HG03520 (cell line): Measurements from ENCODE around the gene HOXC11.

Experiments
- ATAC-seq: cut with Tn5 transposase; IDR thresholded peaks from one replicate; pipeline ENCODE4 v1.9.1; 2021; ENCODE audit warnings: mild to moderate bottlenecking, moderate library complexity; ENCODE audit not compliant: unreplicated experiment

HOXC11 gene

GRCh38 chr12:53983568-53983949 is 10.6 kb downstream of the HOXC11 start:
- no peak for ATAC-seq

- ATAC-seq: no peak
Measured at GRCh38 chr12:53983950-53984572, 11.1 kb downstream of the HOXC11 start.

DNA sequence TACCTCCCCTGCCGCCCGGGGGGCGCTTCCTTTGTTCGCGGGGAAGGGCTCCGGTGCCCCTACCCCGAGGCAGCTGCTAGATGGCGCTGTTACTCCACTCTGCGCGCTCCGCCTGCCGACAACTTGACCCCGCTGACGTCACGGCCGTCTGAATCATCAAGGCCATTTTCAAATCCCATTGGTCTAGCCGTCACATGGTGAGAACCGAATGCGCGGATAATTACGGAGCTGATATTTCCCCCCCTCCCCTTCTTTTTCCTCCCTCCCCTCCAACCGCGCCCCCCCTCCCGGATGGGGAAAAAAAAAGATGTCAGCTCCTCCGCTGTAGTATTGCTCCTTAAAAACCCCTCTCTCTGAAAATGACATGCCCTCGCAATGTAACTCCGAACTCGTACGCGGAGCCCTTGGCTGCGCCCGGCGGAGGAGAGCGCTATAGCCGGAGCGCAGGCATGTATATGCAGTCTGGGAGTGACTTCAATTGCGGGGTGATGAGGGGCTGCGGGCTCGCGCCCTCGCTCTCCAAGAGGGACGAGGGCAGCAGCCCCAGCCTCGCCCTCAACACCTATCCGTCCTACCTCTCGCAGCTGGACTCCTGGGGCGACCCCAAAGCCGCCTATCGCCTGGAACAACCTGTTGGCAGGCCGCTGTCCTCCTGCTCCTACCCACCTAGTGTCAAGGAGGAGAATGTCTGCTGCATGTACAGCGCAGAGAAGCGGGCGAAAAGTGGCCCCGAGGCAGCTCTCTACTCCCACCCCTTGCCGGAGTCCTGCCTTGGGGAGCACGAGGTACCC is 12.2 kb downstream of the HOXC11 start, which contains the start of gene HOXC10:
Gene HOXC10, plus strand, starts transcription at position 246 of the 791 bp plus-strand sequence. Its CDS starts 114 bp downstream, at position 360.
- no peak for ATAC-seq

GRCh38 chr12:53985692-53985993 is 12.7 kb downstream of the HOXC11 start:
- no peak for ATAC-seq

DNA sequence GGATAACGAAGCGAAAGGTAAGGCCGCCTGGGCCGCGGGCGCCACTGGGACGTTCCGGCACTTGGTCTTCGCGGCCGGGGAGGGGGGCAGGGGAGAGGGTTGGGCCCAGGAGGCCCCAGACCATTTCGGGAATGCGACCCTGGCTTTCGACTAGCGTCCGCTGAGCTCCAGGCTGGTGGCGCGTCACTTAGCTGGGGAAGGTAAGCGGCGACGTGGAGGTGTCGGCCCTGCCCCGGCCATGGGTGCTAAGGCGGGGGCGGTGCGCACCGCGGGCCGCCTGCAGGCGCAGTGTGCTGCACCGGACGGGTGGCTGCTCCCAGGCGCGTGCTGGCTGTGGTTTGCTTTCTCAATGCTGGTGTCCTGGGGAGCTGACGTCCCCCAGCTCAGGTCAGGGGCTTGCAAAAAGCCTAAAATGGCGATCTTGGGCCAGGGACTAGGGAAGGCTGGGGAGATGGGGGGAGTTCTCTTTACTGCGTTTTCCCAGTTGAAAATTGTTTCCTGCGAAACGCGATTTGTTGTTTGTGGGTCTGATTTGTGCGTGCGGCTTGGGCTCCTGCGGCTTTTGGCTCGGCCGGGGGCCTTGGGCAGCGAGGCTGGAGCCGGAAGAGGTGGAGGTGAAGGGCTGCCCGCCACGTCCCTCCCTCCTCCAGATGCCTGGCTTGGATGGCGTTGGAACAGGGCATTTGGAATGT is 13.2 kb downstream of the HOXC11 start:
- no peak for ATAC-seq

DNA sequence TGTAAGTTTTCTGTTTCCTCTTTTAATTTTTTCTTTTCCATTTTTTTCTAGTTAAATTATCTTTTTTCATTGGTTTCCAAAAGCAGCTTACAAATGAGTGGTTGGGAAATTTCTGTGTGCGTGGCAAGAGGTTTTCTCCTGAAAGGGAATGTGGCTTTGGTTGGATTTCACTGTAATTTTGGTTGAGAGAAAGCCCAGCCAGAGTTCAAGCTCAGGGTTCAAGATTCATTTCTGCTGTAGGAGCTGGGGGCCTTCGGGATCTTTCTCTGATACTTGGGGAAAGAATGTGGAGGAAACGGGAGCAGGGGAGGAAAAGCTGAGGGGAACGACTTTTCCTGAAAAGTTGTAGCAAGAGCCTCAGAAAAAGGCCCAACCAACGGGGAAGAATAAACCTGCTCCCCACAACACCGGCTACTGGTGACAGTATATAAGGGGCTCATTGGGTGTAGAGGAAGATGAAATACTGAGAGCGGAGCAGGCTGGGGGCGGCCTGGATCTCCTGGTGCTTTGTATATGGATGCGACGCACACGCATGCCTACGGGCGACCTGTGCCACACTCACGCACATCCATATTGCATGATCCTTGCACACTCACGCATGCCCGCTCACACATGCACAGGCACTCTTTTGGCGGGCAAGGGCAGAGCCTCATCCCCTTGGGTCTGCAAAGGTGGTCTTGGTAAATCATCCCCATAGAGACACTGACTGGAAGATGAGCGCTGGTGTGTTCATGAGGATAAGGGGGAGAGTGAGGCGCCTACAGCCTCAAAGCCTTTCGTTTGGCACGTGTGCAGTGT is 14.0 kb downstream of the HOXC11 start:
- ATAC-seq: no peak

GRCh38 chr12:53987787-53988230 is 14.9 kb downstream of the HOXC11 start:
- no peak for ATAC-seq

- no peak for ATAC-seq
Measured at GRCh38 chr12:53988541-53989226, 15.8 kb downstream of the HOXC11 start.

DNA sequence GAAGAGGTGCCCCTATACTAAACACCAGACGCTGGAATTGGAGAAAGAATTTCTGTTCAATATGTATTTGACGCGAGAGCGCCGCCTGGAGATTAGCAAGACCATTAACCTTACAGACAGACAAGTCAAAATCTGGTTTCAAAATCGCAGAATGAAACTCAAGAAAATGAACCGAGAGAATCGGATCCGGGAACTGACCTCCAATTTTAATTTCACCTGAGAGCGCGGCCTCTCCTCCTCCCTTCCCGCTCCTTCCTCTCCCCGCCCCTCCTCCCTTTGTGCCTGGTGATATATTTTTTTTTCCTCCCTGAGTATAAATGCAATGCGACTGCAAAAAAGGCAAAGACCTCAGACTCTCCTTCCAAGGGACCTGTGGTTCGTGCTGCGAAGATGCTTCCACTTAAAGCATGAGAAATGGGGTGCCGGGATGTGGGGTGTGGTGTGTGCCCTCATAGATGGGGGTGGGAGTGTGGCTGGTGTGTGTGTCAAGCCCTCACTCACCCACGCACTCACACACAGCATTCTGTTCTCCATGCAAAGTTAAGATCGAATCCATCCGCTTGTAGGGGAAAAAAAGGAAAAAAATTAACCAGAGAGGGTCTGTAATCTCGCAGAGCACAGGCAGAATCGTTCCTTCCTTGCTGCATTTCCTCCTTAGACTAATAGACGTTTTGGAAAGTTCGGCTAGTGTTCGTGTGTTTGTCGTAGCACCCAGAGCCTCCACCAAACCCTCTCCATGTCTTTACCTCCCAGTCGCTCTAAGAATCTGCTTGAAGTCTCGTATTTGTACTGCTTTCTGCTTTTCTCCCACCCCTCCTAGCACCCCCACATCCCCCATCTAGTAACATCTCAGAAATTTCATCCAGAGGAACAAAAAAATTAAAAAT is 16.5 kb downstream of the HOXC11 start:
- no peak for ATAC-seq

DNA sequence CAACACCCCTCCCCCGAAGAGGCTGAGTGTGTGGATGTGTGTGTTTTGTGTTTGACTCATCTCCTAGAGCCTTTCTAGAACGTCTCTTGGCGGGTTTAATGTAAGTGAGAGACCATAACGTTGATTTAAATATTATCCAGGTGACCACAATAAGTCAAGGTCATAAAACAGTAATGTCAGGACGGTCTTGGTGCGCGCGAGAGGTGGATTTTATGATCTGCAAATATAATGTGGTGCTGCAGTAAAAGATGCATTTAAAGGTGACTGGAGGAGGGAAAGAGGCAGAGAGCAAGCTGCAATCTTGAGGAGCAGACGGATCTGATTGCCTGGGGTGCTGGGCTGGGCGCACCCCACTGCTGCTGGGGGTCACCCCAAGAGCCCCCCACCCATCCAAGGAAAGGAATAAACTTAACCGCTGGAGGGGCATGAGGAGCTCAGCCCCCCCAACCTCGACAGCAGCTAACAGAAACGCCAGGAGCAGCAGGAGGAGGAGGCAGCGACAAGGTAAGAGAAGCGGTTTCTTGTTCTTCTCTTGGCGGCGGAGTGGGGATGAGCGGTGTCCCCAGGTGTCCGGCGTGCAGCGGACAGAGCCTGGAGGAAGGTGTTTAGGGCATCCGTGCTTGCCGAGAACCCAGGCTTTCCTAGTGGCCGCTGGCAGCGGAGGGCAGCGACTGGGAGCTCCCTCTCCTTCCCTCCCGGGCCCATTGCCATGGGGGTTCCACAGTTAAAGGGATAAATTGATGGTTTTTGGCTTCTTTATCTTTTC is 17.6 kb downstream of the HOXC11 start:
- no peak for ATAC-seq

- ATAC-seq: no peak
Measured at GRCh38 chr12:53991077-53991460, 18.1 kb downstream of the HOXC11 start.

DNA sequence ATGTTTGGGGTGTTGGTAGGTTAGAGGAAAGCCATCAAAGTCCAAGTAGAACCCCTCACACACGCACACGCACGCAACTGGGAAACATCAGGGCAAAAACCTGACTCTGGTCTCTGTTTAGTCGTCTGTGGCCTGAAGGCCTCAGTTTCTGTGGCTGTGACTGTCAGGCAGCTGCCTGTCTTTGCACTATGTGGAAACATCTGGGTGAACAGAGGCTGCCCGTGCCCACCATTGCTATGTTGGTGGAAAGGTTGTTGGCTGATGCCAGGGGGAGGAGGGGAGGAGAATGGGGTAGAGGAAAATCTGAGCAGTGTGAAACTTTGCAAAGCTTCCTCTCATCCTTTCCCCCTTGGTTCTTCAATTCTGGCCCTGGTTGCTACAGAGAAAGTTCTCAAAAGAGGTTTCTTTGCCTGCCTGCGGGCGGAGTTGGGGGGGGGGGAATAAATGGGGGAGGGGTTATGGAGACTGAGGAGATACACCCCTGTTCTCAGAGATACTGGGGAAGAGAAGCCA is 19.5 kb downstream of the HOXC11 start:
- no peak for ATAC-seq

- ATAC-seq: no peak
Measured at GRCh38 chr12:53993162-53994008, 20.5 kb downstream of the HOXC11 start.

- no peak for ATAC-seq
Measured at GRCh38 chr12:53994009-53994263, 21.0 kb downstream of the HOXC11 start.

- ATAC-seq: no peak
Measured at GRCh38 chr12:53994264-53995001, 21.5 kb downstream of the HOXC11 start.

GRCh38 chr12:53995002-53995377 is 22.1 kb downstream of the HOXC11 start:
- no peak for ATAC-seq
